Activated CD8-positive, alpha-beta memory T cell treated with anti-CD3 and anti-CD28 coated beads for 36 hours (primary cell): ENCODE measurements around the gene TP53BP1. TPM values are rescaled to one million over a fixed set of nuclear protein-coding genes. Genes with fewer than 3 reads are reported as not detected.

Experiments used
- CTCF ChIA-PET: fragments of 350-600 bp; sonication (Branson Sonifier 250); formaldehyde crosslinking; loops from one replicate; lab custom pipeline; 2021; ENCODE audit warnings: antibody characterized with exemption; lab: Charles Lee
- POLR2A ChIA-PET: fragments of 350-600 bp; sonication (Branson Sonifier 250); formaldehyde crosslinking; loops from one replicate; lab custom pipeline; 2021; ENCODE audit warnings: antibody characterized with exemption; lab: Charles Lee
- total RNA-seq, 2 experiments: library from RNA; stranded (reverse); gene quantifications; one replicate each; pipeline ENCODE4 v1.2.3, GENCODE V29; 2021

Gene TP53BP1
- 10 to 100 TPM; 29.1 to 29.4 TPM for total RNA-seq

- CTCF ChIA-PET, result interaction anchor here (0.8 to 3.3 kb wide), 3 partner anchors 9 to 48 kb away, joined by 3 to 13 read pairs (median 3); no protein-coding TSS in a partner anchor
- POLR2A ChIA-PET, result interaction anchor here (0.7 to 2.6 kb wide), 2 partner anchors 18 to 770 kb away, joined by 4 to 14 read pairs; no protein-coding TSS in a partner anchor
Measured at GRCh38 chr15:43492673-43493601, at the start of gene TP53BP1. TP53BP1 (minus strand) TSS chr15:43493156; CDS start chr15:43493043, 113 bp downstream.

GRCh38 chr15:43541785-43542184 is 48.8 kb upstream of the TP53BP1 start:
- POLR2A ChIA-PET, result no interaction called here
- CTCF ChIA-PET, result interaction anchor here (0.6 kb wide), 1 partner anchor 179 kb away, joined by 3 read pairs; no protein-coding TSS in a partner anchor

- CTCF ChIA-PET, result no interaction called here
Measured at GRCh38 chr15:43538091-43538490, 45.1 kb upstream of the TP53BP1 start.

GRCh38 chr15:43534897-43535296 is 41.9 kb upstream of the TP53BP1 start:
- ChIA-PET CTCF (no interaction called here), POLR2A (no interaction called here)

More at GRCh38 chr15:43538091-43538490, 45.1 kb upstream of the TP53BP1 start:
- POLR2A ChIA-PET, result no interaction called here

GRCh38 chr15:43532826-43533225 is 39.9 kb upstream of the TP53BP1 start:
- CTCF ChIA-PET, result interaction anchor here (2.1 kb wide), 1 partner anchor 21 kb away, joined by 6 read pairs; no protein-coding TSS in a partner anchor
- POLR2A ChIA-PET, result interaction anchor here (0.7 kb wide), 2 partner anchors 10 to 25 kb away, joined by 4 to 5 read pairs; no protein-coding TSS in a partner anchor

GRCh38 chr15:43531018-43531670 is 38.2 kb upstream of the TP53BP1 start:
- ChIA-PET POLR2A (no interaction called here), CTCF (interaction anchor here (2.1 kb wide), 1 partner anchor 20 kb away, joined by 6 read pairs; no protein-coding TSS in a partner anchor)

- ChIA-PET CTCF (no interaction called here), POLR2A (no interaction called here)
Measured at GRCh38 chr15:43529587-43530345, 36.8 kb upstream of the TP53BP1 start.

- CTCF ChIA-PET, result interaction anchor here (0.6 kb wide), 1 partner anchor 149 kb away, joined by 4 read pairs; no protein-coding TSS in a partner anchor
- POLR2A ChIA-PET, result no interaction called here
Measured at GRCh38 chr15:43529141-43529540, 36.2 kb upstream of the TP53BP1 start.

GRCh38 chr15:43528542-43529007 is 35.6 kb upstream of the TP53BP1 start:
- ChIA-PET POLR2A (no interaction called here), CTCF (interaction anchor here (0.6 kb wide), 1 partner anchor 149 kb away, joined by 4 read pairs; no protein-coding TSS in a partner anchor)

GRCh38 chr15:43527802-43528541 is 35.0 kb upstream of the TP53BP1 start:
- CTCF ChIA-PET, result interaction anchor here (0.6 to 2.0 kb wide), 2 partner anchors 12 to 16 kb away, joined by 3 to 7 read pairs; no protein-coding TSS in a partner anchor
- POLR2A ChIA-PET, result no interaction called here

- POLR2A ChIA-PET, result no interaction called here
- CTCF ChIA-PET, result interaction anchor here (0.6 to 2.0 kb wide), 3 partner anchors 11 to 16 kb away, joined by 3 to 7 read pairs (median 3); no protein-coding TSS in a partner anchor
Measured at GRCh38 chr15:43527016-43527801, 34.3 kb upstream of the TP53BP1 start.

GRCh38 chr15:43526261-43526930 is 33.4 kb upstream of the TP53BP1 start:
- ChIA-PET POLR2A (no interaction called here), CTCF (interaction anchor here (0.6 to 2.0 kb wide), 2 partner anchors 9 to 10 kb away, joined by 3 to 7 read pairs; partner anchors contain the start of gene MAP1A)

- ChIA-PET CTCF (no interaction called here), POLR2A (no interaction called here)
Measured at GRCh38 chr15:43525131-43525530, 32.2 kb upstream of the TP53BP1 start.

- ChIA-PET POLR2A (no interaction called here), CTCF (no interaction called here)
Measured at GRCh38 chr15:43524254-43524845, 31.4 kb upstream of the TP53BP1 start.

GRCh38 chr15:43523646-43524045 is 30.7 kb upstream of the TP53BP1 start:
- POLR2A ChIA-PET, result no interaction called here
- CTCF ChIA-PET, result interaction anchor here (1.1 kb wide), 1 partner anchor 9 kb away, joined by 3 read pairs; no protein-coding TSS in a partner anchor

GRCh38 chr15:43522247-43522646 is 29.3 kb upstream of the TP53BP1 start:
- POLR2A ChIA-PET, result no interaction called here
- CTCF ChIA-PET, result interaction anchor here (1.1 kb wide), 1 partner anchor 8 kb away, joined by 3 read pairs; no protein-coding TSS in a partner anchor
